Measurements from ENCODE around the gene TRIO. TPM values are rescaled to one million over a fixed set of nuclear protein-coding genes. Genes with fewer than 3 reads are reported as not detected.

TRIO gene
- total and polyA plus RNA-seq, 10 of the 15 experiments (the other 5 are each of a cell fraction or from before 2014, with no cell fraction given): 5.1 to 96.4 (median 44.6) TPM

- TF ChIP-seq, protein P1, sequence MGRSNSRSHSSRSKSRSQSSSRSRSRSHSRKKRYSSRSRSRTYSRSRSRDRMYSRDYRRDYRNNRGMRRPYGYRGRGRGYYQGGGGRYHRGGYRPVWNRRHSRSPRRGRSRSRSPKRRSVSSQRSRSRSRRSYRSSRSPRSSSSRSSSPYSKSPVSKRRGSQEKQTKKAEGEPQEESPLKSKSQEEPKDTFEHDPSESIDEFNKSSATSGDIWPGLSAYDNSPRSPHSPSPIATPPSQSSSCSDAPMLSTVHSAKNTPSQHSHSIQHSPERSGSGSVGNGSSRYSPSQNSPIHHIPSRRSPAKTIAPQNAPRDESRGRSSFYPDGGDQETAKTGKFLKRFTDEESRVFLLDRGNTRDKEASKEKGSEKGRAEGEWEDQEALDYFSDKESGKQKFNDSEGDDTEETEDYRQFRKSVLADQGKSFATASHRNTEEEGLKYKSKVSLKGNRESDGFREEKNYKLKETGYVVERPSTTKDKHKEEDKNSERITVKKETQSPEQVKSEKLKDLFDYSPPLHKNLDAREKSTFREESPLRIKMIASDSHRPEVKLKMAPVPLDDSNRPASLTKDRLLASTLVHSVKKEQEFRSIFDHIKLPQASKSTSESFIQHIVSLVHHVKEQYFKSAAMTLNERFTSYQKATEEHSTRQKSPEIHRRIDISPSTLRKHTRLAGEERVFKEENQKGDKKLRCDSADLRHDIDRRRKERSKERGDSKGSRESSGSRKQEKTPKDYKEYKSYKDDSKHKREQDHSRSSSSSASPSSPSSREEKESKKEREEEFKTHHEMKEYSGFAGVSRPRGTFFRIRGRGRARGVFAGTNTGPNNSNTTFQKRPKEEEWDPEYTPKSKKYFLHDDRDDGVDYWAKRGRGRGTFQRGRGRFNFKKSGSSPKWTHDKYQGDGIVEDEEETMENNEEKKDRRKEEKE (IDR thresholded peaks at IDR 0.05): no peak
- TF ChIP-seq STAT3 (IDR thresholded peaks at IDR 0.05; ENCODE audit: low read depth, low read length): no peak
Observed at GRCh38 chr5:14265570-14265969, 122.4 kb downstream of the TRIO start (continued).

DNA sequence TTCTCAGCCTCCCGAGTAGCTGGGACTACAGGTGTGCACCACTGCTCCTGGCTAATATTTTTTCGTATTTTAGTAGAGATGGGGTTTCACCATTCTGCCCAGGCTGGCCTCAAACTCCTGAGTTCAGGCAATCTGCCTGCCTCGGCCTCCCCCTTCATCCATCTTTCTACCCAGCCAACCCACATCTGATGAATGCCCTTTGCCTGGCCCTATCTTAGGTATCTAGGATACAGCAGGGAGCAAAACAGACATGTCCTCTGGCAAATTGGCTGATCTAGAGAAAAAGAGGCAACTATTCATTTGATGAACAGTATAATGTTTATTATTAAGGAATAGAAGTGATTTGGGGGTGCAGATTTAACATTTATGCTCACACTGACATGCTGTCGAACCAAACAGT is 123.0 kb downstream of the TRIO start:
- ATAC-seq (no peak), DNase-seq (ENCODE audit: low read depth, low spot score) (no peak), FAIRE-seq (no peak)
- H2AFZ ChIP-seq (ENCODE audit: control insufficient read depth, low read depth, low read length): no peak overlapping the region
- ChIA-PET POLR2A (interaction anchor here (0.6 to 2.3 kb wide), 4 partner anchors 17 to 74 kb away, joined by 3 to 10 read pairs (median 4); no protein-coding TSS in a partner anchor), SMC1A (ENCODE audit: uncharacterized antibody, unreplicated experiment) (interaction anchor here (1.3 to 3.1 kb wide), 8 partner anchors 16 to 158 kb away, joined by 3 to 19 read pairs (median 4); no protein-coding TSS in a partner anchor), RAD21 (ENCODE audit: unreplicated experiment) (interaction anchor here (1.1 to 3.7 kb wide), 4 partner anchors 17 to 124 kb away, joined by 3 to 57 read pairs (median 6); no protein-coding TSS in a partner anchor), CTCF (interaction anchor here (1.2 to 10.4 kb wide), 2 partner anchors 155 to 382 kb away, joined by 3 to 137 read pairs; no protein-coding TSS in a partner anchor)
- TF ChIP-seq TCF12 (IDR thresholded peaks at IDR 0.05; ENCODE audit: low read depth, low read length) (no peak), STAT3 (IDR thresholded peaks at IDR 0.05; ENCODE audit: low read depth, low read length) (no peak), GABPA (IDR thresholded peaks at IDR 0.05; ENCODE audit: low read depth) (no peak), RUNX3 (IDR thresholded peaks at IDR 0.05; ENCODE audit: low read length) (no peak)
- no TSS peak for BruUV-seq (replicated peaks)
- WGBS (ENCODE audit: insufficient coverage, insufficient replicate concordance, low lambda C conversion rate, missing lambda C conversion rate): 67% methylated on average over 4 of the region's 4 CpGs
- no peaks in the 10 kb centered on the region for H3K27me3 ChIP-seq (replicated peaks in 1 of 2; ENCODE audit: control insufficient read depth in 2 of 2, insufficient read depth in 2 of 2, low read length in 1 of 2)
- intact Hi-C loops (cut with micrococcal nuclease; ENCODE audit: unreplicated experiment): no loop called here
- in situ Hi-C loops (cut with MboI): loop anchor here (5.0 kb wide), 1 partner anchor 159 kb away; no protein-coding TSS in a partner anchor
- no peaks in the 10 kb centered on the region for H3K9me3 ChIP-seq (replicated peaks; ENCODE audit: control insufficient read depth, insufficient read depth, low read length)
- H3K4me1 ChIP-seq (ENCODE audit: control insufficient read depth, insufficient read depth, low read length): peaks cover 34% of the 10 kb centered on the region
- peaks cover 0 to under 1% of the 10 kb centered on the region in 2 experiments; a peak in 3 of 4 replicates for H3K36me3 ChIP-seq (ENCODE audit: control insufficient read depth in 2 of 2, insufficient read depth in 2 of 2, low read length in 1 of 2)
- no peak overlapping the region for H3K4me3 ChIP-seq
- peaks cover 84% of the 10 kb centered on the region for H3K79me2 ChIP-seq (ENCODE audit: control insufficient read depth, insufficient read depth, low read length)
- H3K9ac ChIP-seq (ENCODE audit: control insufficient read depth, insufficient read depth, low read length): no peak overlapping the region
- H3K4me2 ChIP-seq (ENCODE audit: control insufficient read depth, insufficient read depth): no peak overlapping the region
- H3K27ac ChIP-seq (ENCODE audit: control insufficient read depth, insufficient read depth): no peak overlapping the region
- H4K20me1 ChIP-seq (ENCODE audit: control insufficient read depth, insufficient read depth): peaks cover 3% of the 10 kb centered on the region
